CD1c-positive myeloid dendritic cell (primary cell): ENCODE data around the gene C2CD5.
A peak's percentile ranks its signal among the peaks of the same experiment; 100 is the strongest.
"Not testable (repeated sequence)": the region's sequence is repeated elsewhere in the genome, so short reads cannot be mapped to it uniquely, and the experiment has no call there.

ENCODE experiments used
- DNase-seq: peaks from one replicate; pipeline ENCODE4 v3.0.0-alpha.2; 2016; ENCODE audit errors: extremely low spot score

The C2CD5 gene

GRCh38 chr12:22477166-22477893, 67.0 kb downstream of the C2CD5 start:
- no peak for DNase-seq

DNA sequence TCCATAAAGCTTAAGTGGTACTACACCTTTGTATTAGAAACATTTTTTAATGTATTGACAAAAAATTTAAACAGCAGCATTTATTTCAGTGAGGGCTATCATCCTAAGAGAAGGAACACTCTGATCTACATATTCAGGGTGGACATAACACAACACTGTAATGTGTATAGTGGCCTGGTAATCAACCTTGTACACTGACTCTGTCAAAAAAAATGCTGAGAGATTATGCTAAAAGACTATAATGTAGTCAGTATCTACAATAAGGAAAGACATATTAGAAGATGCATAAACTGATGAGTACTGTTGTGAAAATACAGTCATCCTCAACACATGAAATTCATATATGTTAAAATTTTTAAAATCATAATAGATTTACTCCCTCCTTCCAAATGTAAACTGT, 68.2 kb downstream of the C2CD5 start:
- DNase-seq, result no peak

- no peak for DNase-seq
Observed at GRCh38 chr12:22474970-22475720, 69.2 kb downstream of the C2CD5 start.

DNA sequence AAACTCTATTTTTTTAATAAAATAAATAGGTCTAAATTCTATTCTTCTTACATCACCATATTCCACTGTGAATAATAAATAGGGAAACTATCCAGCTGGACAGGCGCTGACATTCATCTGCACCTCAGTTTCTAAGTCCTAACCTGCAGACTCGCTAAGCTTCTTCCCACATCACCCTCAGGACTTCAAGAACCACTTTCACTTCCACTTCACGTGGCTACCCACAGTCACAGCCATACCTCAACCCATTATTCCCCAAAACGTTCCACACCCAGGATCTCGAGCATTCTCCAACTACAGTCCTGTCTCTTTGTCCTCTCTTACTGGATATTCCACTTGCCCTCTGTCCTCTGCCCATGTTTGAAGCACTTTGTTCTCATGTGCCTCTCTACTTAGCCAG, 71.1 kb downstream of the C2CD5 start:
- no peak for DNase-seq

- no peak for DNase-seq
Observed at GRCh38 chr12:22467190-22467589, 77.2 kb downstream of the C2CD5 start.

DNA sequence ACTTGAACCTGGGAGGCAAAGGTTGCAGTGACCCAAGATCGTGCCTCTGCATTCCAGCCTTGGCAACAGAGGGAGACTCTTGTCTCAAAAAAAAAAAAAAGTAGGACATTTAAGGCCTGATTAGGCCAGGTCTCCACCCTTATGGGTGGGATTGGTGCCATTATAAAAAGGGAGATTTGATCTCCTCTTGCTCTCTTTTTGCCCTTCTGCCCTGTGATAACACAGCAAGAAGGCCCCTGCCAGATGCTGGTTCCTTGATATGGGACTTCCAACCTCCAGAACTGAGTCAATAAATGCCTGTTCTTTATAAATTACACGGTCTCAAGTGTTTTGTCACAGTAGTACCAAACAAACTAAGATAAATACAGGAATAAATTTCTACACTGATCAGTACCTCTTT, 81.0 kb downstream of the C2CD5 start:
- DNase-seq, result no peak

DNA sequence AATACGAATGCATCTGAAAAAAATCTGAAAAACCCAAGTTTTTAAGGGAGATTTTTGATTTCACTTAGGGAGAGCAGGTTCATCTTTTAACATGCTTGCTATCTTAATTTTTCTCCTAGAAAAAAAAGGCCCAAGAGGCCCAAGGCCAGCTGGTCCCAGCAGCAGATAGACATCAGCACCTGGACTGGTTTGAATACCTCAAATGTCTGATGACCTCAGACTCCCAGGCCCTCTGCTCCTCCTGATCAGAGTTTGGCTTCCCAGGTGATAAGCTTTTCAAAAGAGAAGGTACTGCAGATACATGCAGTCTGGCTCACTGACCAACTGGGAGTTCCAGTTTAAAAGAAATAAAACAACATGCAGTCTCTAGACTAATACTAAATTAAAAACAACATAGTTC, 82.6 kb downstream of the C2CD5 start:
- DNase-seq, result no peak

GRCh38 chr12:22459838-22460490, 84.4 kb downstream of the C2CD5 start:
- peak; percentile 67 for DNase-seq

- no peak for DNase-seq
Observed at GRCh38 chr12:22458298-22458937, 85.9 kb downstream of the C2CD5 start.

DNA sequence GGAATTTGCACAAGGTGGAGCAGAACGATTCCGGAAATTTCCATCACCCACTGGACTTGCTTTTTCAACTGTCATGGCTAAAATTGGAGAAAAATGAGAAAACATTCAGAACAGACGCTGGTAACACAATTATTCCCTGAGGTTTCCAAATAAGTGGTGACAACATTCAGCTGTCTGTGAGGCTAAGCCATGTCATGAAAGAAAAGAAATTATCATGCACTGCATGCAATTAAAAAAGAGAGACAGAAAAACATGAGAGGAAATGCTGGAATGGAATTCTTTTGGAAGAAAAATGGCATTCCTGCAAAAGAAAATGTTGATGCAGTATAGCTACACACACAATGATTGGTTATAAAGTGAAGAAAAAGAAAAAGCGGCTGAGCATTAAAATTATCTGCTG, 87.3 kb downstream of the C2CD5 start:
- DNase-seq, result no peak

DNA sequence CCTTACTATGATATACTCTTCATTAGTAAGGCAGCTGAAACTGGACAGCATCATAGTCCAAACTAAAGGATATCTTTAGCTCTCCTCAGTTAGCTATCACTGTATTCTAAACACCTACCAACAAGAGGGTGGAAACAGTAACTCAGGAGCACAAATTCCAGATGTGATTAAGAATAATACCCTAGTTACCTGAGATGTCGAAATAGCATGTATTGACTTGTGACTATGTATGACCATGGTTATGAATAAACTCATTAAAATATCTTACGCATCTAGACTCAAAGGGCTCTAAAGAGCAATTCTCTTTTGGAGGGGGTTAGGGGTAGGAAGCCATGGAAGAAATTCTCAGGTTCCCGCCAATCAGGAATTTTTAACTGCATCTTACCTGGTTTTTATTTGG, 90.8 kb downstream of the C2CD5 start:
- no peak for DNase-seq

GRCh38 chr12:22447223-22447622, 97.1 kb downstream of the C2CD5 start:
- DNase-seq, result no peak

DNA sequence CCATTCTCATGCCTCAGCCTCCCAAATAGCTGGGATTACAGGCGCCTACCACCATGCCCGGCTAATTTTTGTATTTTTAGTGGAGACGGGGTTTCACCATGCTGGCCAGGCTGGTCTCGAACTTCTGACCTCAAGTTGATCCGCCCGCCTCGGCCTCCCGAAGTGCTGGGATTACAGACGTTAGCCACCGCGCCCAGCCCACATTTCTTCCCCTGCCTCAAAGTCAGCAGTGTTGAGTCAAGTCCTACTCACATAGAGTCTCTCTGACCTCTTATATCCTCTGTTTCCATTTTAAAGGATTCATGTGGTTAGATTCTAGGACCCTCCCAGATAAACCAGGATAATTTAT, 100.1 kb downstream of the C2CD5 start:
- not testable (repeated sequence) for DNase-seq

- DNase-seq, result peak; percentile 86
Observed at GRCh38 chr12:22443379-22444316, 100.7 kb downstream of the C2CD5 start.

DNA sequence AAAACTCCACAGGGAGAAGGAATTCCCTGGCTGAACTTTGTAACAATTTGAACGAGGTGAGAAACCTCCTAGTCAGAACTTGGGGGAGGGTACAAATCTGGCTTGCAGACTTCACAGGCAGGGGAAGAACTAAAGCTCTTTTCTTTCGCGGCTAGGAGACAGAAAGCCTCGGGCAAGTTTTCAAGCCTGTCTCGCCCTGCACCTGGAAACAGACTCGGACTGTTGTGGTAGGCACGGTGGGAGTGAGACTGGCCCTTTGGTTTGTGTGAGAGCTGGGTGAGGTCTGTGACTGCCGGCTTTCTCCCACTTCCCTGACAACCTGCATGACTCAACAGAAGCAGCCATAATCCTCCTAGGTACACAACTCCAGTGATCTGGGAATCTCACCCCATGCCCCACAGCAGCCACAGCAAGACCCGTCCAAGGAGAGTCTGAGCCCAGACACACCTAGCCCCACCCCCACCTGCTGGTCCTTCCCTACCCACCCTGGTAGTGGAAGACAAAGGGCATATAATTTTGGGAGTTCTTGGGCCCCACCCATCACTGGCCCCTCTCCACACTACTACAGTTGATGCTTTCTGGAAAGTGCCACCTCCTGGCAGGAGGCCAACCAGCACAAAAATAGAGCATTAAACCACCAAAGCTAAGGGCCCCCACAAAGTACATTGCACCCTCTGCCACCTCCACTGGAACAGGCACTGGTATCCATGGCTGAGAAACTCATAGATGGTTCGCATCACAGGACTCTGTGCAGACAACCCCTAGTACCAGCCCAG, 107.1 kb downstream of the C2CD5 start:
- DNase-seq, result no peak

GRCh38 chr12:22435583-22435982, 108.8 kb downstream of the C2CD5 start:
- DNase-seq, result no peak

DNA sequence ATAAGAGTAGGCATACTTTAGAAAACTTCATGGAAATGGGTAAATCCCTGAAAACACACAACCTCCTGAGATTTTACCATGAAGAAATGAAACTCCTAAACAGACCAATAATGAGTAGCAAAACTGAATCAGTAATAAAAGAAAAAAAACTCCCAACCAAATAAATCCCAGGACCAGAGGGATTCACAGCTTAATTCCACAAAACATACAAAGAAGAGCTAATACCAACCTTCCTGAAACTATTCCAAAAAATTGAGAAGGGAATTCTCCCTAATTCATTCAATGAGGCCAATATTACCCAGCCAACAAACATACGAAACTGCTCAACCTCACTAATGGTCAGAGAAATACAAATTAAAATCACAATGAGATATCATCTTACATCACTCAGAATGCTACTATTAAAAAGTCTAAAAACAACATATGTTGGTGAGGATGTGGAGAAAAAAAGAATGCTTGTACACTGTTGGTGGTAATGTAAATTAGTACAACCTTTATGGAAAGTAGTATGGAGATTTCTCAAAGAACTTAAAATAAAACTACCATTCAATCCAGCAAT, 112.6 kb downstream of the C2CD5 start:
- no peak for DNase-seq

- DNase-seq, result no peak
Observed at GRCh38 chr12:22416801-22417200, 127.5 kb downstream of the C2CD5 start.

DNA sequence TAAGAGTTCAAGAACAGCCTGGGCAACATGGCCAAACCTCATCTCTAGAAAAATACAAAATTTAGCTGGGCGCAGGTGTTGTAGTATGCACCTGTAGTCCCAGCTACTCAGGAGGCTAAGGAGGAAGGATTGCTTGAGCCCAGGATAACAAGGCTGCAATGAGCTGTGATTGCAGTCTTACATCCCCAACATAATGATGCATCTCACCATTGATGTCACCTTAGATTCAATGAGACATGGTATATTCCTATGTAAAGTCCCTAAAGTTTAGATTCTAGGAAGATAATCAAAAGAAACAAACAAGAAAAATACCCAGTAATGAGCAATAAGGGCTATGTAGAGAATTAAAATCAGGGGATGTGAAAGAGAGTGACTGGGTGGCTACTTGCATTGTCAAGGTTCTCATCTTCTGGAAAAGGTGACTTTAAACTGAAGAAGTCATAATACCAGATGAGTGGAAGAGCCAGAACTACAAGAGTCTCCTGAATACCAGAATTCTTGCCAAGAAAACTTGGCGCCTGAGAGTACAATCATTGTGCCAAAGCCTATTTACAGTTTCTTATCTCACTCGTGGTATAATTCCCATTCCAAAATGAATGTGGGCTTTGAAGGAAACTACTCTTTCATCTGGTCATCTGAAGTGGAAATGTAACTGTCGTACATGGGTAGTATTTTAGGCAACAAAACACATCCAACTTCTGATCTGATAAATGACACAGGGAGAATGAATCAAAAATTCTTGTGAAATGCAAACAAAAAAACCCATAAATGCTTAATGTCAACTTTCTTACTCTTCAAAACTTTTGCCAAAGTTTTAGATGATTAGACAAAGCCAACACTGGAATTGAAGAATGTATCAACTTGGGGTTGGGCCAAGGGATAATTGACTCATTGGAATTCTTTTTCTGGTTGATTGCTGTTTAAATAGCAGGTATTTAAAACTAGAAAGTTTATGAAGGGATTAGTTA, 128.7 kb downstream of the C2CD5 start:
- no peak for DNase-seq
